Erythroblast (primary cell): ENCODE measurements around the gene HERC3.

Experiments used
- GATA1 ChIP-seq: IDR thresholded peaks from 2 replicates; pipeline ENCODE4 v1.6.1; 2011; ENCODE audit warnings: low read depth, mild to moderate bottlenecking, control low read depth, low read length, moderate library complexity
- POLR2A ChIP-seq: IDR thresholded peaks from 2 replicates; pipeline ENCODE4 v1.6.1; 2011; ENCODE audit warnings: mild to moderate bottlenecking, low read length

DNA sequence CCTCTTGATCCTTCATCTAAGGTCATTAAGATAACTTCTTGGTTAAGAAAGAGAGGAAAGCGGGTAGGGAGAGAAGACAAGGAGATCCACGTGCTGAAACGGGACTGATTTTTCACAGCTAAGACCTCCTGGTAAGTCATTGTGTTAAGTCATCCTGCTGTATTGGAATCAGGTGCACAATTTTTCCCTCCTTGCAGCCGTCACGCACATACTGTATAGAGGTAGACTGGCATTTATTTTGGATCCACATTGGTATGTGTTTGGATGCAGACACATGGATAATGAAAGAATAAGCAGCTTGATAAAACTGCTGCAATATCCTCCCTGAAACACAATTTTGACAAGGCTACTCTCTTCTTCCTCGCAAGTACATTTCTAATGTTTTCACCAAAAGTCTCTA is 165.5 kb downstream of the HERC3 start:
- TF ChIP-seq POLR2A, result no peak
- TF ChIP-seq GATA1, result no peak
